GM18868 (cell line): ENCODE results near the gene NACAD.

Source experiments
- ATAC-seq: cut with Tn5 transposase; IDR thresholded peaks from one replicate; pipeline ENCODE4 v1.9.1; 2021; ENCODE audit warnings: mild to moderate bottlenecking, moderate library complexity; ENCODE audit not compliant: unreplicated experiment

NACAD gene

GRCh38 chr7:45088821-45089340 is at the start of gene NACAD:
NACAD (minus strand) TSS chr7:45088969; CDS start chr7:45088894, 75 bp downstream.
- no peak for ATAC-seq

GRCh38 chr7:45136106-45137060 is 47.6 kb upstream of the NACAD start:
- peak; percentile 71 for ATAC-seq

GRCh38 chr7:45133877-45134276 is 45.1 kb upstream of the NACAD start:
- ATAC-seq, result no peak

- no peak for ATAC-seq
Measured at GRCh38 chr7:45133352-45133751, 44.6 kb upstream of the NACAD start.

- no peak for ATAC-seq
Measured at GRCh38 chr7:45132708-45133320, 44.0 kb upstream of the NACAD start.

- ATAC-seq, result no peak
Measured at GRCh38 chr7:45131891-45132290, 43.1 kb upstream of the NACAD start.

GRCh38 chr7:45130910-45131309 is 42.1 kb upstream of the NACAD start:
- no peak for ATAC-seq

GRCh38 chr7:45129906-45130305 is 41.1 kb upstream of the NACAD start:
- ATAC-seq, result no peak

- ATAC-seq, result no peak
Measured at GRCh38 chr7:45129181-45129800, 40.5 kb upstream of the NACAD start.

- ATAC-seq, result no peak
Measured at GRCh38 chr7:45126920-45127319, 38.2 kb upstream of the NACAD start.

GRCh38 chr7:45126201-45126600 is 37.4 kb upstream of the NACAD start:
- no peak for ATAC-seq

GRCh38 chr7:45125193-45125904 is 36.6 kb upstream of the NACAD start:
- ATAC-seq, result no peak

- no peak for ATAC-seq
Measured at GRCh38 chr7:45123913-45124710, 35.3 kb upstream of the NACAD start.

- no peak for ATAC-seq
Measured at GRCh38 chr7:45122975-45123860, 34.4 kb upstream of the NACAD start.

GRCh38 chr7:45119550-45119949 is 30.8 kb upstream of the NACAD start:
- ATAC-seq, result no peak

GRCh38 chr7:45118889-45119331 is 30.1 kb upstream of the NACAD start:
- ATAC-seq, result no peak

- ATAC-seq, result no peak
Measured at GRCh38 chr7:45118292-45118691, 29.5 kb upstream of the NACAD start.

GRCh38 chr7:45117582-45117981 is 28.8 kb upstream of the NACAD start:
- no peak for ATAC-seq

GRCh38 chr7:45116048-45116447 is 27.3 kb upstream of the NACAD start:
- ATAC-seq, result no peak
